NCI-H345 treated with DMSO at 0.1 percent for 48 hours (cell line): ENCODE results near the gene FOXD4L1.
"Not testable (repeated sequence)": the region's sequence is repeated elsewhere in the genome, so short reads cannot be mapped to it uniquely, and the experiment has no call there.

Source experiments
- DNase-seq: peaks from one replicate; lab custom pipeline; 2025; ENCODE audit not compliant: unreplicated experiment; lab: John Stamatoyannopoulos, UW

The FOXD4L1 gene

GRCh38 chr2:113498365-113498764 lies at the start of gene FOXD4L1:
TSS of gene FOXD4L1 (plus strand) at chr2:113498665. CDS start at chr2:113499257, 592 bp downstream.
- not testable (repeated sequence) for DNase-seq

DNA sequence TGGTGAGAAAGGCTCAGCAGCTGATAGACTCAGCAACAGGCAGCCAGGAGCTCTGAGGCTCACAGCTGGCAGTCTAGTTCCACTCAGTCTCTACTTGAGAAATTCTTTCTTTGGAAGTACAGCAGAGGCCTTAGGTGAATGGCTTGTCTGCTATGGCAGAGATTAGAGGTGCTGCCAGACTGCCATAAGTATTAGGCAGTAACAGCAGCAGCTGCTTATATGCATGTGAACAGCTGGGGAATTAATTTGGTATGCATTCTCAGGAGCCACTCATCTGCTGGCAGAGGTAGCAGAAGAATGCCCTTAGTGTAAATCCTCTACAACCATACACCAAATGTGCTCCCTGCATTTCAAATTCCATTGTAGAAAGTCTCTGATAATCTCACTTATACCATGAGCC lies 32.7 kb upstream of the FOXD4L1 start:
- not testable (repeated sequence) for DNase-seq

DNA sequence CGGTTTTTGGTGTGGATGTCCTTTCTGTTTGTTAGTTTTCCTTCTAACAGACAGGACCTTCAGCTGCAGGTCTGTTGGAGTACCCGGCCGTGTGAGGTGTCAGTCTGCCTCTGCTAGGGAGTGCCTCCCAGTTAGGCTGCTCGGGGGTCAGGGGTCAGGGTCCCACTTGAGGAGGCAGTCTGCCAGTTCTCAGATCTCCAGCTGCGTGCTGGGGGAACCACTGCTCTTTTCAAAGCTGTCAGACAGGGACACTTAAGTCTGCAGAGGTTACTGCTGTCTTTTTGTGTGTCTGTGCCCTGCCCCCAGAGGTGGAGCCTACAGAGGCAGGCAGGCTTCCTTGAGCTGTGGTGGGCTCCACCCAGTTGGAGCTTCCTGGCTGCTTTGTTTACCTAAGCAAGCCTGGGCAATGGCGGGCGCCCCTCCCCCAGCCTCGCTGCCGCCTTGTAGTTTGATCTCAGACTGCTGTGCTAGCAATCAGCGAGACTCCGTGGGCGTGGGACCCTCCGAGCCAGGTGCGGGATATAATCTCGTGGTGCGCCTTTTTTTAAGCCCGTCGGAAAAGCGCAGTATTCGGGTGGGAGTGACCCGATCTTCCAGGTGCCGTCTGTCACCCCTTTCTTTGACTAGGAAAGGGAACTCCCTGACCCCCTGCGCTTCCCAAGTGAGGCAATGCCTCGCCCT lies 21.6 kb upstream of the FOXD4L1 start:
- DNase-seq = not testable (repeated sequence)

GRCh38 chr2:113496527-113496926 lies 1.9 kb upstream of the FOXD4L1 start:
- DNase-seq = not testable (repeated sequence)

- not testable (repeated sequence) for DNase-seq
Measured at GRCh38 chr2:113499019-113499885, 787 bp downstream of the FOXD4L1 start.

DNA sequence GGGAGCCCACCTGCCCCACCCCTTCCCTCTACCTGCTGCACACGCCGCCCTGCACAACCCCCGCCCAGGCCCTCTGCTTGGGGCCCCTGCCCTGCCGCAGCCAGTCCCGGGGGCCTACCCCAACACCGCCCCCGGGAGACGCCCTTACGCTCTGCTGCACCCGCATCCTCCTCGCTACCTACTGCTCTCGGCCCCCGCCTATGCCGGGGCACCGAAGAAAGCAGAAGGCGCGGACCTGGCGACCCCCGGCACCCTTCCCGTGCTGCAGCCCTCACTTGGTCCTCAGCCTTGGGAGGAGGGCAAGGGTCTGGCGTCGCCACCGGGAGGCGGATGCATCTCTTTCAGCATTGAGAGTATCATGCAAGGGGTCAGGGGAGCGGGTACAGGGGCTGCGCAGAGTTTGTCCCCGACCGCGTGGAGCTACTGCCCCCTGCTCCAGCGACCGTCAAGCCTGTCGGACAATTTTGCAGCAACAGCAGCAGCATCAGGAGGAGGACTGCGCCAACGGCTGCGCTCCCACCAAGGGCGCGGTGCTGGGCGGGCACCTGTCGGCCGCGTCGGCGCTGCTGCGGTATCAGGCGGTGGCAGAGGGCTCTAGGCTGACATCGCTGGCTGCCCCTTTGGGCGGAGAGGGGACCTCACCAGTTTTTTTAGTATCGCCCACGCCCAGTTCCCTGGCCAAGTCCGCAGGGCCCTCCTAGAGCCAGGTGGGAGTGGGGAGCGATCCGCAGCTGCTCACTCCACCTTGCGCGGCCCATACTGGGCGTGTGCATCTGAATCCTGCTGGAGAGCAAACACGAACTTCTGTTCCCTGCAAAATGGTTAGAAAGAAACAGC lies 1.6 kb downstream of the FOXD4L1 start:
- DNase-seq = not testable (repeated sequence)

- DNase-seq = not testable (repeated sequence)
Measured at GRCh38 chr2:113500723-113501038, 2.2 kb downstream of the FOXD4L1 start.

DNA sequence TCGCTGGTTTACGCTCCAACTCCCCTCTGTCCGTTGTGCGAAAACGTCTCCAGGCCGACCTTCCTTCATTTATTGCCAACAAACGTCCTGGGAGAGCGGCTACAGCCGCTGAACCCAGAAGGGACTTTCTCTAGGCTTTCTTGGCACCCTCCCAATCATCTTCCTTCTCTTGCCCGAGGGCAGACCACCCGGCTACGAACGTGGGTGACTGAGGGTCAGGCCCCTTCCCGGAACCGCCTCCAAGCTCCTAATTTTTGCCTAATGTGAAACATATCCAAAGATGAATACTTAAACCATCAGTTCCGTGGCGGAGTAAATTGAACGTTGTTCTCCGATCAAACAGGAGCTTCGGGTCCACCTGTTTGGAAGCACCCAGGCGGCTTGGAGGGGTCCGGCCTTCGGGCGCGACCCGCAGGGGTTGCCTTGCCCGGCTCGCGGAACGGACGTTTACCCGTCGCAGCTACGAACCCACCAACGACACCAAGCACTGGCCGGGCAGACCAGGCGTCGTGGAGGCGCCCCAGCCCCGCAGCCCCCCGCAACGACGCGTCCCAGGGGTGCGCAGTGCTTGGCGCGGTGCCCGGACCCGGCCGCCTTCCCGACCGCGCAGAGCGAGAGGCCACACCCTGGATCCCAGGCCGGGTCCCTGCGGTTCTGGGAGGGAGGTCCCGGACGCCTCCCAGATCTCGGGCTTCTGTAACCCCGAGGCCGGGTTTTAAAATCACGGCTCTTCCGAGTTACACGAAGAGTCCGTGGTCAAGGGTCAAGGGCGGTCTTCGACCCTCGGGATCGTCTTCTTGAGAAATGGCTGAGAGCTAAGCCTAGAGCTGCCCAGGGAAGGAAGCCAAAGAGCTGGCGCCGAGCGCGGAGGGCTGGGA lies 4.0 kb downstream of the FOXD4L1 start:
- not testable (repeated sequence) for DNase-seq

DNA sequence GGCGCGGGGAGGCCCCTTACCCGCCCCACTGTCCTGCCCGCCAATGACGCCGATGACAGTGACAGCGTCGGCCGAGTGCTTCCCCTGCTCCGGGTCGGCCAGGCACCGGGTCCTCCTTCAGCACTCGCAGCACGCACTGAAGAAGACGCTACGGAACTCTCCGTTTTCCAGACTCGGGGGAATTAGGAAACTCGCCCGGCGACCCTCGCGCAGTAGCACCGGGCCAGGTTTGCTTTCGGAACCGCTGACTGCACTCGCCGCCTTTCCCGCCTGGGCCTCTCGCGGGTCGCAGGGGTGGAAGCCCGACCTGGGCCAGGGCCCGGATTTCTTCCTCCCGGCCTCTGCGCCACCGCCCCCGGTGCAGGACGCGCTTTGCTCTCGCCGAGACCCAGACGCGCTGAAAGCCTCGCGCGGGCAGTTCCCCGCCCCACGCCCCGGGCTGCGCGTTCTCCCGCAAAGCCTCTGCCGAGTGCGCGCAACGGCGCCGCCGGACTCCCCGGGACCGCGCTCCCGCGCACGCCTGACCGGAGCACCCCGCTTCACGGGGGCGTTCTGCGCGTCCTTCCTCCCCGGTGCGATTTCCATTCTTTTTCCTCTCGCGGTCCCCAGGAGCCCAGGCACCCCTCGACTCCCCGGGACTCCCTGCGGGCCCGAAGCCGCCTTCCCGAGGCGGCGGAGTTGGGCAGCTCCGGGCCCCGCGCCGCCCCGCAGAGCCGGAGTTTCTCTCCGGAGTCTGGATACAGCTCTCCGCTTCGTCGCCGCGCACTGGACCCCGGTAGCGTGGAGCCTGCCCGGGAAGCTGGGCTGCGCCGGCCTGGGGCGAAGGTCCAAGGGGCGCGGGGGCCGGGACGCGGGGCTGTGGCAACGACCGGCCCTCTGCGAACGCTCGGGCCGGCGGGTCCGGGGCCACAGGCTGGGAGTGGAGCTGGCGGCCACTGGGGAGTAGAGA lies 4.9 kb downstream of the FOXD4L1 start:
- DNase-seq = not testable (repeated sequence)

DNA sequence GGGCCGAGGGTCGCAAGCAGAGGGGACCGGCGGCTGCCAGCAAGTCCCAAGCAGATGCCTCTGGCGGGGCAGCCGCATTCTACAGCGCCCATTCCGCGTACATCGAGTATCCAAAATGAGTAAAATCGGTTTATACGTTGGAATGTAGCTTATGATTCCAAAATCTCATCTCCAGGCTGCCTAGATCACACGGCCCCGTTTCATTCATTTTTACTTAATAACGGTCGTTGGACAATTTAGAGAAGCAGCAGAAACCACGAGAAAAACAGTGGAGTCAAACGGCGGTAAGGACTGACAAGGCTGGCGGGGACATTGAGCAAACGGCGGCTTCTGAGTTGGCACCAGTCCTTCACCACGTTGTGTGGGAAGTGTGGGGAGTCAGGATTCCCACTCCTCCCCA lies 5.6 kb downstream of the FOXD4L1 start:
- DNase-seq = not testable (repeated sequence)

DNA sequence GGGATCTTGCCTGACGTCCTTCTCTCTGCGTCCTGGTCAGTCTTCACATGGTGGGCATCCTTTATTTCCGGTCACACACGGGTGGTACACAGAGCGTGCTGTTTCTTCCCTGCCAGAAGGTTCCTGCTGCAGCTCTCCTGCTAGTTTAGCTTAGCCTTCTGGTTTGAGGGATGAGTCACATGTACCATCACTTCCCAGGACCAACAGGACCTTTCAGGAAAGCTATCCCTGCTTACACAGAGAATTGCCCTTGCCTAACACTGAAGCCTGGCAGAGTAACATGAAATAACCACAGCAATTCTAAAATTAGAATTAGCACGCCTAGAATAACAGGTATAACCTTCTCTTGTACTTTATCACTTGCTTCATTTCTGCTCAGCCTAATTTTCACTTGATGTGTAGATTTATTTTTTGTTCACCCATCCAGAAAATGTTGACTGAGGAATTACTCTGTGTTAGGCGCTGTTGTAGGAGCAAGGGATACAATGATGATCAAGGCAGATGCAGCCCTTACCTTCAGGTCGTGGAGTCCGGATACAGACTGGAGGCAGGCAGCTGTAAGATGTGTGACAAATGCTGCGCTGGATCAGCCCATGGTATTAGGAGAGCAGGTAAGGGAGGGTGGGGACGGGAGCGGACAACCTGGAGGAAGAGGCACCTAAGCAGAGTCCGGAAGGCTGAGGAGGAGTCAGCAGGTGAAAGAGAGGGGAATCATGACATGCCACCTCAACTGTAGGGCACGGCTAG lies 9.1 kb downstream of the FOXD4L1 start:
- DNase-seq = not testable (repeated sequence)

DNA sequence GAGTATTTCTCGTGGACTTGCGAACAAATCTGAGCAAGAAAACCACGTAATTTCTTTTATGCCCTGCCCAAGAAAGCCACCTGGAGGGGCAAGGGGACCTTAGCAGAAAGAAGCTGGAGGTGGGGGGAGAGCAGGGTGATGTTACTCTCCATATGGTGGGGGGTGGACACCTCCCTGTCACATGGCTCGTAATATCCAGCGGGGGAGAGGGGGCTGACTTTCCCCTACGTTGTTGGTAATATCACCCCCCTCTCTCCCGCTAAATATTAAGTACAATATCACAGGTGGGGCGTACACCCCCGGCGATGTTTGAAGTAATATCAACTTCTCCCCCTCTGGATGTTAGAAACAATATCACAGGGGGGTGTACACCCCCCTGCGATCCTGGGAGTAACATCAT lies 9.7 kb downstream of the FOXD4L1 start:
- DNase-seq = not testable (repeated sequence)

DNA sequence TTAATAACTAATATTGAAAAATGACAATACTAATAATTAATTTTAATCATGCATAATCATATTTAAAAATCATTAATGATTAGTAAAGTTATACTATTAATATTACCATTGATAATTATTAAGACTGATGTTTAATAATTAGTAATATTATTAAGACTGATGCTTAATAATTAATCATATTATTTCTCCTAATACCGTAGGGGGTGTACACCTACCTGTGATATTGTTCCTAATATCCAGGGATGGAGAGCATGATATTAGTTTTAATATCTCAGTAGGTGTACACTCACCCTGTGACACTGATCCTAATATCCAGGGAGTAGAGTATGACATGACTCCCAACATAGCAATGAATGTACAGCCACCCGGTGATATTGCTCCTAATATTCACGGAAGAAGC lies 12.4 kb downstream of the FOXD4L1 start:
- not testable (repeated sequence) for DNase-seq

DNA sequence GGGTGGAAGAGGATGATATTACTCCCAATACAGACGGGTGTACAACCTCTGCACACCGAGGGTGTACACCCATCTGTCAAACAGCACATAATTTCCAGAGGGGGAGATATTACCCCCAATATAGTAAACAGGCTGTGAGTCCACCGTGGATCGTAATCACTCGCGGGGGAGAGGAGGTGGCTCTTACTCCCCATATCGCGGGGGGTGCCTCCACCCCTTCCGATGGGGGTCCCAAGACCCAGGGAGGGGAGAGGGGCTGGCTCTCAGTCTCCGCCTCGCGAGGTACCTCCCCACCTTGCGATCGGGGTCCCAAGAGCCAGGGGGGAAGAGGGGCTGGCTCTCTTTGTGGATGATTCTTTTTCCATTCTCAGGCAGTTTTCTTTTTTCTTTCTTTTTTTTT lies 13.4 kb downstream of the FOXD4L1 start:
- DNase-seq = not testable (repeated sequence)

GRCh38 chr2:113515457-113515856 lies 17.0 kb downstream of the FOXD4L1 start:
- not testable (repeated sequence) for DNase-seq

DNA sequence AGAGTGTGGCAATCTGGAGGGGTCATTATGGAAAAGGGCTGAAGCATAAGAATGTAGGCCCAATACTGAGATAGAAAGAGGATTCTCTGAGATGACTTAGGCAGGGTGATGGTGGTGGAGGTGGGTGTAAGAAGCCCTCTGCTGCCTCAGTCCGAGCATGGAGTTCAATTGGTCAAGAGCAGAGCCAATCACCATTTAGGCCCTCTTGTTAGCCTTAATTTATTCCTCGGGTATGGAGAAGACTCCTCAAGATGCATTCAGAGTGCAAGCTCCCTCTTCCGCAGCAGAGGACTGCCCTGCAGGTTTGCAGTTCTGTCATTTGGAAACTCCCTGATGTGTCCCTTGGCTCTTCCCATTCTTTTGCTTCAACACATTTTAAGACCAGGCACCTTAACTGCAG lies 17.5 kb downstream of the FOXD4L1 start:
- DNase-seq = not testable (repeated sequence)

- not testable (repeated sequence) for DNase-seq
Measured at GRCh38 chr2:113517025-113517424, 18.6 kb downstream of the FOXD4L1 start.

- not testable (repeated sequence) for DNase-seq
Measured at GRCh38 chr2:113520837-113521236, 22.4 kb downstream of the FOXD4L1 start.
